Activated T-helper 17 cell treated with anti-CD3 and anti-CD28 coated beads, Interleukin-2, amount 50 U/mL, for 72 hours (primary cell): ENCODE data around the gene SULT1A3. TPM values are rescaled to one million over a fixed set of nuclear protein-coding genes. Genes with fewer than 3 reads are reported as not detected.
A peak's percentile ranks its signal among the peaks of the same experiment; 100 is the strongest.
"Not testable (repeated sequence)": the region's sequence is repeated elsewhere in the genome, so short reads cannot be mapped to it uniquely, and the experiment has no call there.

Source experiments
- ATAC-seq: fragments of 150-1000 bp; cut with Tn5 transposase; replicated peaks from 2 replicates; pipeline ENCODE4 v1.10.0; 2021; ENCODE audit warnings: mild to moderate bottlenecking, moderate library complexity
- H3K27ac Mint-ChIP-seq: one replicate; pipeline ENCODE4 v1.8.0; 2022; ENCODE audit warnings: mixed read lengths
- H3K27me3 Mint-ChIP-seq: one replicate; pipeline ENCODE4 v1.8.0; 2022; ENCODE audit warnings: mixed read lengths
- H3K36me3 Mint-ChIP-seq: one replicate; pipeline ENCODE4 v1.8.0; 2022; ENCODE audit warnings: low read depth, mild to moderate bottlenecking, mixed read lengths
- H3K4me1 Mint-ChIP-seq: one replicate; pipeline ENCODE4 v1.8.0; 2022; ENCODE audit warnings: mixed read lengths
- H3K4me3 Mint-ChIP-seq: one replicate; pipeline ENCODE4 v1.8.0; 2022; ENCODE audit warnings: mild to moderate bottlenecking, mixed read lengths
- H3K9me3 Mint-ChIP-seq: one replicate; pipeline ENCODE4 v1.8.0; 2022; ENCODE audit warnings: mixed read lengths
- total RNA-seq, 2 donors: library from RNA; stranded (reverse); gene quantifications; one replicate each; pipeline ENCODE4 v1.2.3, GENCODE V29; 2022

The SULT1A3 gene
- total RNA-seq, 2 donors from 2014 or later, result 30.9 to 39.5 TPM

GRCh38 chr16:30197001-30197400, 2.1 kb upstream of the SULT1A3 start:
- H3K4me1 Mint-ChIP-seq, H3K9me3 Mint-ChIP-seq, H3K36me3 Mint-ChIP-seq, H3K27ac Mint-ChIP-seq, ATAC-seq, H3K27me3 Mint-ChIP-seq, H3K4me3 Mint-ChIP-seq: not testable (repeated sequence)

- ATAC-seq, H3K36me3 Mint-ChIP-seq, H3K4me3 Mint-ChIP-seq, H3K27me3 Mint-ChIP-seq, H3K27ac Mint-ChIP-seq, H3K9me3 Mint-ChIP-seq, H3K4me1 Mint-ChIP-seq: not testable (repeated sequence)
These were observed 721 bp downstream of the SULT1A3 start for GRCh38 chr16:30199608-30200343.

DNA sequence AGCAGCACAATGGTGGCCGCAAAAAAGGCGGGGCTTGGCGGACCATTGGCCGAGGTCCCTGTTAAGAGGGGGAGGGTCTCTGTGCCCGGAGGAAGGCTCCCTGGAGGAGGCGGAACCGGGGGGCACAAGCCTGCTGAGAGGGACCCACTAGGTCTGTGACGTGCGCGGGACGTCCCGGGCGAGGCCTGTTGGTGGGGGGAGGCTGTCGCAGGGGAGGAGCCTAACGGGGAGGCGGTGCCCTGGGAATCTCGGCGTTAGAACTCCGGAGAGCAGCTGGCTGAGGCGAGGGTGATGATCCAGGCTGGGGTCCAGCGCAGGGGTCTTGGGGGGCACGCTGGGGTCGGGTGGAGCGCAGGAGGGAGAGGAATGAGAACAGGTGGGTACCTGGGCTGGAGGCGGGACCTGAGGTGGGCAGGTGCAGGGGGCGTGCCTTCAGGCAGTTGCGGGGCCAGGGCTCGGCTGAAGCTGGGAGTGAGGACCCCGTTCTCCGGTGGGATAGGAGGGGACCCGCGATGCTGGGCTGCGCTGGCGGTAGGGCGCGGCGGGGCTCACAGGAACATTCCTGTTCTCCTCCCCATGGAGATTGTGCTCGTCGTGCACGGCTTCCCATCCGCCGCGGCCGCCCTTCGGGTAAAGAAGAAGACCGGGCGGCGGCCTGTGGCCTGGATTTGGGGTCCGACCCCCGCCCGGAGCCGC, 6.6 kb downstream of the SULT1A3 start:
- not testable (repeated sequence) for H3K4me1 Mint-ChIP-seq, H3K4me3 Mint-ChIP-seq, H3K27me3 Mint-ChIP-seq, H3K27ac Mint-ChIP-seq, H3K36me3 Mint-ChIP-seq, H3K9me3 Mint-ChIP-seq
- peak; percentile 73 for ATAC-seq

DNA sequence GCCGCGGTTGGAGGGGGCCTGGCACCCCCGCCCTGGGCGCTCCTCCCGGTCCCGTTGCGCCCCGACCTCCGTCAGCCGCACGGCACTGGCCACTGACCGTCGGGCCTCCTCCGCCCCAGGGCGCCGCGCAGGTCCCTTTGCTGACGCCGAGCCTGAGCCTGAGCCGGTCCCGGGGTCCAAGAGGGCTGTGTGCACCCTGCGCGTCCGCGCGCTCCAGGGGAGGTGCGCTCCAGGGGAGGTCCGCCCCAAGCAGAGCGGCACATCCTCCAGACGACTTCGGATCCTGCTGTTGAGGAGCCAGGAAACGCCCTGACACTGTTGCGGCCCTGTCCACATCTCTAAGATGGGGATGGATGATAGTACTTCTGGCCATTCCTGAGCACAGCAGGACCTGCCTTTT, 7.2 kb downstream of the SULT1A3 start:
- H3K27ac Mint-ChIP-seq, result not testable (repeated sequence)

DNA sequence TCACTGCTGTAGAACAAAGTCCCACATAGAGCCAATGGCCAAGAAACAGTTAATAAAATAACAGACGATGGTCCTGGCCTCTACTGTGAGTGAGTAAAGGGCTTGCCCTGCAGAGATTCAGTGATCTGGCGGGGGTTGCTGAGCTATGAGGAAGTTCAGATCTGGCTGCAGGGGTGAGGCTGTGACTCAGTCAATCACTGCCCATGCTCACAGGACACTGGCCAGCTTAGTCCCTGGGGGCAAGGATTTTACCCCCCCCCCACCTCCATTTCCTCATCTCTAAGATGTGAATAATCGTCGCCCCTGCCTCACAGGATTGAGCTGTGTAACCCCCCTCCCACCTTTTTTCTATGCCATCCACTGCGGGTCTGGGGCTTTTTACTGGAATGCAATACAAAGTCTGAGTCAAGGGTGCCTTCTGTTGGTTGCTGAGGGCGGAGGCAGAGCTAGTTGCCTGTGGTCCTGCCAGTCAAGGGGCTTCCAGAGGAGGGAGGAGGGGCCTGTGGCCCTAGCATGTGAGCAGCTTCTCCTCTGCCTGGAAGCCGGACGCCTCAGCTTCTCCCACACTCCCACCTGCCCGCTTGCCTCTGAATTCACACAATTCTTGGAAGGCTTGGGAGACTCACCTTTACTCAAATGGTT, 8.1 kb downstream of the SULT1A3 start:
- not testable (repeated sequence) for H3K9me3 Mint-ChIP-seq, H3K4me1 Mint-ChIP-seq, H3K27me3 Mint-ChIP-seq, H3K36me3 Mint-ChIP-seq, H3K4me3 Mint-ChIP-seq, H3K27ac Mint-ChIP-seq, ATAC-seq

More for the DNA sequence above, 7.2 kb downstream of the SULT1A3 start:
- ATAC-seq, result peak; percentile 67
- H3K27me3 Mint-ChIP-seq, H3K4me1 Mint-ChIP-seq, H3K36me3 Mint-ChIP-seq, H3K9me3 Mint-ChIP-seq, H3K4me3 Mint-ChIP-seq: not testable (repeated sequence)

GRCh38 chr16:30209032-30209431, 10.0 kb downstream of the SULT1A3 start:
- not testable (repeated sequence) for H3K9me3 Mint-ChIP-seq, H3K27ac Mint-ChIP-seq, H3K4me3 Mint-ChIP-seq, H3K36me3 Mint-ChIP-seq, ATAC-seq, H3K4me1 Mint-ChIP-seq, H3K27me3 Mint-ChIP-seq

DNA sequence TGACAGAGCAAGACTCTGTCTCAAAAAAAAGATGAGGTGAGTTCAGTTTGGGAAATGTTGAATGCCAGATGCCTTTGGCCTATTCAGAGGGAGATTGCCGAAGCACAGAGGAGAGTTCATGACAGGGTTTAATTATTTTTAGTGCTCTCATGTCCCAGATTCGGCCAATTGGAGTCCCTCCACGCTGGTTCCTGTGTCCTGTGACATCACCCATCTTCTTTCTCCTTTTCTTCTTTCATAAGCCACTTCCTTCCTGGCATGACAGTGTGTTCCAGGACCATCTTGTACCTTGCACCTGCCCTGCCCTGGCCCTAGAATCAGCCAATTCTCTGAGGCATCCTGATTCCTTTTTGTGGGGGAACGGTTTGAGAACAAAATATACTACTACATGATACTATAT, 12.4 kb downstream of the SULT1A3 start:
- H3K4me3 Mint-ChIP-seq, H3K27ac Mint-ChIP-seq, H3K36me3 Mint-ChIP-seq, H3K4me1 Mint-ChIP-seq, H3K27me3 Mint-ChIP-seq, H3K9me3 Mint-ChIP-seq: not testable (repeated sequence)
- ATAC-seq, result peak; percentile 83

GRCh38 chr16:30217082-30217481, 18.0 kb downstream of the SULT1A3 start:
- ATAC-seq, H3K36me3 Mint-ChIP-seq, H3K27ac Mint-ChIP-seq: not testable (repeated sequence)

DNA sequence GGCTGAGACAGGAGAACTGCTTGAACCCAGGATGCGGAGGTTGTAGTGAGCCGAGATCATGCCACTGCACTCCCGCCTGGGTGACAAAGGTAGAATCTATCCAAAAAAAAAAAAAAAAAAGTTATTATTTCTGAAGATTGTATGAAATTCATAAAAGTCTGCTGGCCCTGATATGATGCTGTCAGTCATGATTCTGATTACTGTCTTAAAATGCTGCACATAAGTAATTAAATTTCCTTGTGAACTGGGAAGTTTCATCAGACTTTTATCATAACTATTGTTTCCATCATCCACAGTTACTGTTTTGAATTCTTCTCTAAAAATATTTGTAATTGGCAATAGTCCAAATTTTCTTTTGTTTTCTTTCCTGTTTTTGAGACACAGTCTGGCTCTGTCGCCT, 49.3 kb downstream of the SULT1A3 start, which contains the start of gene NPIPB13:
TSS of gene NPIPB13 (minus strand) at position 101 of the 400 bp plus-strand sequence. CDS start 2,906 bp downstream, outside the sequence.
- not testable (repeated sequence) for H3K36me3 Mint-ChIP-seq, H3K9me3 Mint-ChIP-seq, H3K27me3 Mint-ChIP-seq, ATAC-seq, H3K4me3 Mint-ChIP-seq, H3K4me1 Mint-ChIP-seq, H3K27ac Mint-ChIP-seq

More at GRCh38 chr16:30217082-30217481, 18.0 kb downstream of the SULT1A3 start:
- not testable (repeated sequence) for H3K4me3 Mint-ChIP-seq, H3K9me3 Mint-ChIP-seq, H3K4me1 Mint-ChIP-seq, H3K27me3 Mint-ChIP-seq

Other genes starting within 250 kb of the SULT1A3 start
- 10 to 100 TPM; 55.2 to 70.8 TPM for gene TMEM219, start 237.2 kb upstream of the SULT1A3 start, total RNA-seq
- gene TAOK2, start 225.4 kb upstream of the SULT1A3 start, total RNA-seq, result 10 to 100 TPM; 34.9 to 44.0 TPM
- 10 to 100 TPM; 23.9 to 34.1 TPM for gene HIRIP3, start 203.6 kb upstream of the SULT1A3 start, total RNA-seq
- gene INO80E, start 203.0 kb upstream of the SULT1A3 start, total RNA-seq, result 100 to 1,000 TPM in 1 of 2 donors, 10 to 100 TPM in 1; 77.9 to 116 TPM
- gene DOC2A, start 188.2 kb upstream of the SULT1A3 start, total RNA-seq, result 1 to 10 TPM in 1 of 2 donors, under 1 TPM in 1; 0.19 to 1.0 TPM
- gene C16orf92, start 176.1 kb upstream of the SULT1A3 start, total RNA-seq, result not detected
- 1 to 10 TPM; 1.9 to 7.4 TPM for gene TLCD3B, start 168.0 kb upstream of the SULT1A3 start, total RNA-seq
- gene ALDOA, start 133.5 kb upstream of the SULT1A3 start, total RNA-seq, result 1,000 to 10,000 TPM; 2,200 to 3,862 TPM
- 100 to 1,000 TPM; 111 to 147 TPM for gene PPP4C, start 123.3 kb upstream of the SULT1A3 start, total RNA-seq
- 1 to 10 TPM; 1.1 to 3.7 TPM for gene TBX6, start 107.3 kb upstream of the SULT1A3 start, total RNA-seq
- 100 to 1,000 TPM in 1 of 2 donors, 10 to 100 TPM in 1; 34.7 to 107 TPM for gene YPEL3, start 103.0 kb upstream of the SULT1A3 start, total RNA-seq
- gene GDPD3, start 85.7 kb upstream of the SULT1A3 start, total RNA-seq, result 10 to 100 TPM; 13.4 to 37.8 TPM
- gene MAPK3, start 76.0 kb upstream of the SULT1A3 start, total RNA-seq, result 100 to 1,000 TPM in 1 of 2 donors, 10 to 100 TPM in 1; 73.1 to 141 TPM
- 1,000 to 10,000 TPM in 1 of 2 donors, 100 to 1,000 TPM in 1; 649 to 1,196 TPM for gene CORO1A, start 15.7 kb upstream of the SULT1A3 start, total RNA-seq
- gene BOLA2B, start 5.6 kb upstream of the SULT1A3 start, total RNA-seq, result 100 to 1,000 TPM; 100 to 267 TPM
- 10 to 100 TPM; 34.1 to 69.0 TPM for gene SLX1A, start 5.4 kb upstream of the SULT1A3 start, total RNA-seq
- 10 to 100 TPM; 16.1 to 25.1 TPM for gene NPIPB13, start 49.2 kb downstream of the SULT1A3 start, total RNA-seq
- gene CD2BP2, start 156.1 kb downstream of the SULT1A3 start, total RNA-seq, result 10 to 100 TPM; 51.0 to 69.9 TPM
- 10 to 100 TPM; 49.7 to 64.2 TPM for gene TBC1D10B, start 171.2 kb downstream of the SULT1A3 start, total RNA-seq
- 1 to 10 TPM in 1 of 2 donors, not detected in 1; 1.6 TPM for gene MYL11, start 175.5 kb downstream of the SULT1A3 start, total RNA-seq
- 100 to 1,000 TPM; 198 to 216 TPM for gene SEPTIN1, start 183.3 kb downstream of the SULT1A3 start, total RNA-seq
- gene ZNF48, start 196.2 kb downstream of the SULT1A3 start, total RNA-seq, result 10 to 100 TPM; 10.2 to 10.5 TPM
- gene ZNF771, start 208.4 kb downstream of the SULT1A3 start, total RNA-seq, result 1 to 10 TPM; 5.1 to 5.2 TPM
- gene DCTPP1, start 230.8 kb downstream of the SULT1A3 start, total RNA-seq, result 100 to 1,000 TPM in 1 of 2 donors, 10 to 100 TPM in 1; 60.9 to 173 TPM
- gene SEPHS2, start 246.6 kb downstream of the SULT1A3 start, total RNA-seq, result 10 to 100 TPM; 48.9 to 79.1 TPM